ENCODE results near the gene ERP44.
"Not testable (repeated sequence)": the region's sequence is repeated elsewhere in the genome, so short reads cannot be mapped to it uniquely, and the experiment has no call there.

ERP44 gene

DNA sequence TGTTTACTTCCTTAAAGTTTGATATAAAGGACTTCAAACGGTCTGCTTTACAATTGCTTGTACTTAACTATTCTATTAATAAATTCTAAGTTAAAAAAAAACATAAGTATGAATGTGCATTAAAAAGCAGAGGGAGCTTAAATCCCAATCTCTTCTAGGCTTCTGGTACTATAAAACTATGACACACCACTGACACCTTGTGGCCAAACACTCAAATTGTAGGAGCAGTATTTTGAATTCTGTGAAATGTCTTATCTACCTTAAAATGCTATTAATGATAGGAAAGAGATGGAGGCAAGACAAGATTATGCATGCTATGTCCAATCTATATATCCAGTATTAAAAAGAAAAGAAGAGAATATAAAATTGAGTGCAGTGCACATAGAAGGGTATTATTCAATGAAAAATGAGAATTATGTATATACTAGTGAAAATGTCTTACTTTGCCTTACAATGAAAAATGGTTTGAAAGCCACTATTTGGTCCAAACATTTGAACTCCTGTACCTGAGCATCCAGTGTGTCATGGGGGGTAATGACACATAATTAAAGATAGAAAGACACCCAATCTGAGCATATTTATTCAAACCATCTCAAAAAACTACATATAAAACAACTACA is 87.6 kb downstream of the ERP44 start:
- DNase-seq (ENCODE audit: low read depth), result peak; percentile 15

- DNase-seq (ENCODE audit: low read depth), result no peak
These were observed 99.0 kb downstream of the ERP44 start for GRCh38 chr9:99999797-100000196.

DNA sequence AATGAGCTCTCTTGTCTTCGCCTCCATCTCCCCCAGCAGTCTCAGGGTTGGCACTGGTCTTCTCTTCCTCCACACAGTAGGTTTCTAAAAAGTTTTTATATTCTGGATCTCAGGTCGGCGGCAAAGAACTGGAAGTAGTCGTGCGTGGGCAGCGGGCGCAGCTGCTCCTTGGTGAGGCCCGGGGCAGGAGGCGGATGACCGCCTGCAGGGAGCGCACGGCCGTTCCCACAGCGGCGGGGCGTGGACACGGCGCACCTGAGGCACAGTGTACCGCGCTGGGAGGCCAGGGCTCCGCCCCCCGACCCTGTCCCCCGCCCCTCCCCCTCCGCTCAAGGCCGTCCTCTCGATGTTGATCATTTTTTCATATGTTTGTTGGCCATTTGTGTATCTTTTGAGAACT is 99.9 kb downstream of the ERP44 start:
- DNase-seq (ENCODE audit: low read depth), result no peak

GRCh38 chr9:99998266-99998665 is 100.5 kb downstream of the ERP44 start:
- DNase-seq (ENCODE audit: low read depth), result no peak

DNA sequence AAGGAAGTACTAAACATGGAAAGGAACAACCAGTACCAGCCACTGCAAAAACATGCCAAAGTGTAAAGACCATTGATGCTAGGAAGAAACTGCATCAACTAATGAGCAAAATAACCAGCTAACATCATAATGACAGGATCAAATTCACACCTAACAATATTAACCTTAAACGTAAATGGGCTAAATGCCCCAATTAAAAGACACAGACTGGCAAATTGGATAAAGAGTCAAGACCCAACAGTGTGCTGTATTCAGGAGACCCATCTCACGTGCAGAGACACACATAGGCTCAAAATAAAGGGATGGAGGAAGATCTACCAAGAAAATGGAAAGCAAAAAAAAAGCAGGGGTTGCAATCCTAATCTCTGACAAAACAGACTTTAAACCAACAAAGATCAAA is 108.3 kb downstream of the ERP44 start:
- not testable (repeated sequence) for DNase-seq (ENCODE audit: low read depth)

DNA sequence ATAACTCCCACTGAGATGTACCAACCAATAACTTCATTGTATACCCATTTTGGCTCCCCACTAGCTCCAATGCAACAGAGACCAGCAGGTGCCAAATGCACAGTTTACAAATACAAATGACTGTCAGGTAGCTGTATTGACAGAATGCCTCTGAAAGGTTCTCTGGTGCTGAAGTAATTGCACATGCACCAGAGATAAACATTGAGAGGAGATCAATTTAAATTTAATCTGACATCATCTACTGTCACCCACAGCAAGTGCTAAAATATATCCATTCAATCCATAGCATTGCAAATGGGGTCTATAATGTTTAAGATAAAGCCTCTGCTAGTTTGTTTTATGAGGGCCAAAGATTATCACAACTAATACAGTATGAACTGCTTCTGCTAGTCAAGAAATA is 112.2 kb downstream of the ERP44 start:
- no peak for DNase-seq (ENCODE audit: low read depth)

GRCh38 chr9:99980598-99980997 is 118.2 kb downstream of the ERP44 start:
- DNase-seq (ENCODE audit: low read depth), result no peak

DNA sequence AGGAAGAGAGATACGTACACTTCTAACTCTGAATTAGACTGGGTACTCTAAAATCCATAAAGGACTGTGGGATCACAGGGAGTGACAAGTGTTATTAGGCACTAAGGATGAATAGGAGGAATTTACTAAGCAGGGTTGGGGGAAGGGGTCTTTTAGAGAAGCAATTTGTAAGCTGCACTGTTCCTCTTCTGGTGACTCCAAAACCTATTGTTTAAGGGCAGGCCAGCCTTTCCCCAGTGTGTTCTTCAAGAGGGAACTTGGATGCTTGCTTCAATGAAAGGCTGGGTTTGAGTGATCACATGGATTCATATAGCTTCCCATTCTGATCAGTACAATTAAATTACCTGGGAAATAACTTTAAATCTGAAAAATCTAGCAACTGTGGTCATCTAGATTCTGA is 120.6 kb downstream of the ERP44 start:
- no peak for DNase-seq (ENCODE audit: low read depth)

GRCh38 chr9:99977033-99977792 is 121.6 kb downstream of the ERP44 start:
- DNase-seq (ENCODE audit: low read depth), result no peak

DNA sequence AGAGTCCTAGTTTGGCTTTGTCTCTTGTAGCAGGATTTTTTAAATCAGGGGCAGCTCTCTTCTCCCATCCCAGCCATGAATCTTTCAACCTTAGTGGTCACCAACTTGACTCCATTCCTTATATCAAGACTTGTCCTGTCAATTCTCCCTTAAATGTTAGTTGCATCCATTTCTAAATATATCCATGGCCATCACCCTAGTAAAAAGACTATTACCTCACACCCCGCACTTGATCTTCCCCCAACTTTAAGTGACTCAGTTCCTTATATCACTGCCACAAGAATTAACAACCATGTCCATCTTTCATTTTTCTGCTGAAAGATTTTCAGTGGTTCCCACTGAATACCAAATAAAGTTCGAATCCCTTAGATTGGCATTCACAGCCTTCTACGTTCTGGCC is 125.3 kb downstream of the ERP44 start:
- no peak for DNase-seq (ENCODE audit: low read depth)

GRCh38 chr9:99971410-99971809 is 127.4 kb downstream of the ERP44 start:
- no peak for DNase-seq (ENCODE audit: low read depth)

- no peak for DNase-seq (ENCODE audit: low read depth)
These were observed 128.3 kb downstream of the ERP44 start for GRCh38 chr9:99970481-99970880.

DNA sequence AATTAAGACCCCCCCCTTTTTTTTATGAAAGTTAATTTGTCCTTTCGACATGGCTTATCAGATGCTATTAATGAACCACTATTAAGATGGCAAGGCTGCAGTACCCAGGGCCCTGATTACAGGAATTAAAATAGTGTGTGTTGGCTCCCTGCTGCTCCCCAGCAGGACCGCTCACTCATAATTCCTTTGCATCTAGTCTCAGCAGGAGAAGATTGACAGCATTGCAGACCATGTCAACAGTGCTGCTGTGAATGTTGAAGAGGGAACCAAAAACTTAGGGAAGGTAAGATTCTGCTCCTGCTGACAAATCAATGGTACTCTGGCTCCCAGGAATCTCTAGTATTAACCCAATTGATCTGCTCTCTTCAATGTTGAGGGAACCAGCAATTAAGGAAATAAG is 131.3 kb downstream of the ERP44 start:
- no peak for DNase-seq (ENCODE audit: low read depth)

DNA sequence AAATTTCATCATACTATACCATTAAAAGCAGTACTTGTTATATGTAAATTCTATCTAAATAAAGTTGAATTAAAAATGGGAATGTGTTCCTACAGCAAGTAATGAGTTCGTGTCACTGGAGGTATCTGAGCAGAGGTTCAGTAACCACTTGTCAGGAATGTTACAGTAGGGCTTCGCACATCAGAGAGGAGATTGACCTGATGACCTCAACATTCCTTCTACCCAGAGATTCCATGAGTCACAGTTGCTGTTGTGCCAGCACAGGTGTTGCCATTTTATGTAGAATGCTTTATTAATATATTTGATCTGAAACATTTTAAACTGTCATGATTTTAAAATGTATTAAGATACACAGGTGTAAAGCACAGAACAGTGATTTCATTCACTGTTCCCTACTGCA is 132.1 kb downstream of the ERP44 start:
- no peak for DNase-seq (ENCODE audit: low read depth)

DNA sequence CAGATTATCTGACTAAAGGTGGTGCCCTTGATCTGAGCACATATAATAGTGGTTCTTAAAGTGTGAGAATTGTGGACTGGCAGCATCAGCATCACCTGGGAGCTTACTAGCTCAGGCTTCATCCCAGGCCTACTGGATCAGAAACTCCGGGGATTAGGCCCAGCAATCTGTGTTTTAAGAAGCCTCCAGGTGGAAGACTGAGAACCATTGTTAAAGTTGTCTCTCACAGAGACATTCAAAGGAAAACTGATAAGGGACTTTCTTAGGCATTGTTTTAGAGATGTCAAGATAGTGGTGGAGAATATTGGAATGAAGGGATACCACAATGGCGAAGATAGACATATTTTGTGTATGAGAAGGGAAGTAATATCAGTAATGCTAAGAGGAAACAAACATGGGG is 132.8 kb downstream of the ERP44 start:
- DNase-seq (ENCODE audit: low read depth), result no peak

DNA sequence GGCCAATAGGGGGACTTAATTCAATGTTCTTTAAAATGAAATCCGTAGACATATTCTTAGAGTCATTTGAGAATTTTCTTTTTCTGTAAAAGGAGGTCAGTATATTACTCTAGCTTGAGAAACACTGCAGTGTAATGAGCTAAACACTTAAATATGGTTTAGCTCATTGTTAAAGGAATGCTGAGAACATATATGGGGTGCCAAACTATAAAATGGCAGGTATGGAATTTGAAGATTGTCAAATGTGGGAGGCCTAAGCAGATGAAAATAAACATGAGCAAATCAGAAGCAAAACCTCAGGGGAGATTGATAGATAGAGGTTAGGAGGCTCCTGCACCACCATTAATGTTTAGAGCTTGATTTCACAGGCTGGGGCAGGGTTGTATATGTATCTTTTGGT is 134.5 kb downstream of the ERP44 start:
- no peak for DNase-seq (ENCODE audit: low read depth)

DNA sequence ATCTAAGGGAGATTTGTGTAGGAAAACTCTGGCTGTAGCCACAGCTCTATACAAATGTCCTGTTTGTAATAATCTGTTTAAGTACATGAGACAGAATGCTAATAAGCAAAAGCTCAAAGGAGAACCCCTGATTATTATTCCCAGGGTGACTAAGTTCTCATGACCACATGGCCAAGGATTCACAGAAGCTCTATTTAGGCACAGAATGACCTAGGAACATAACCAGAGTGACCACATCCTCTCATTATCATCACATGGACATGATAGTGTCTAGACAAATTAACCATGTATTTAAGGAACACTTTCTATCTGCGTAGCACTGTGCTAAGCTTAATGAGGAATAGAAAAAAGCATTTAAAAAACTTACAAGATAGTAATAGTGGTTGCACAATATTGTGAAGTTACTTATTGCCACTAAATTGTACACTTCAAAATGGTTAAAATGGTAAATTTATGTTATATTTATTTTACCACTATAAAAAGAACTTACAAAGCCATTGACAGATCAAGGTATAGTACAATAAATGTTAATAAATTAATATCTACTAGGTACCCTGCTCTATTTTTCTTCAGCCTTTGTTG is 136.0 kb downstream of the ERP44 start:
- DNase-seq (ENCODE audit: low read depth), result no peak

DNA sequence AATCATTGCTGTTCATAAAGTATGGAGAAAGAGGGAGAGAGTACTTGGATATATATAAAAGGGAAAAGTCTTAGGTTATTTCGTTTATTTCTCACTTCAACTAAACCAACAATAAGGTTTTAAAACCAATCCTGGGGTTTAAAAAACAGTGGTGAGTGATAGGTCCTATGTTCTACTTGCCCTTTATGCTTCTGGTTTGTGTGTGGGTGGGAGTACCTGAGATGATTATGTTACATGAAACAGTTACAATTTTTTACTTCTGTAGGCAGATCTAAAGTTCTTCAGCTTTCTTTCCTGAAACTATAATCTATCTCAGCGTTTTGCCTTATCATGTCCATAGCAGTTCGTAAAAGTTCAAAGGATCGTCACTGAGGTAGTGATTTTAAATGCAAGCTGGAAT is 143.2 kb downstream of the ERP44 start:
- no peak for DNase-seq (ENCODE audit: low read depth)

- no peak for DNase-seq (ENCODE audit: low read depth)
These were observed 144.0 kb downstream of the ERP44 start for GRCh38 chr9:99954819-99955218.

DNA sequence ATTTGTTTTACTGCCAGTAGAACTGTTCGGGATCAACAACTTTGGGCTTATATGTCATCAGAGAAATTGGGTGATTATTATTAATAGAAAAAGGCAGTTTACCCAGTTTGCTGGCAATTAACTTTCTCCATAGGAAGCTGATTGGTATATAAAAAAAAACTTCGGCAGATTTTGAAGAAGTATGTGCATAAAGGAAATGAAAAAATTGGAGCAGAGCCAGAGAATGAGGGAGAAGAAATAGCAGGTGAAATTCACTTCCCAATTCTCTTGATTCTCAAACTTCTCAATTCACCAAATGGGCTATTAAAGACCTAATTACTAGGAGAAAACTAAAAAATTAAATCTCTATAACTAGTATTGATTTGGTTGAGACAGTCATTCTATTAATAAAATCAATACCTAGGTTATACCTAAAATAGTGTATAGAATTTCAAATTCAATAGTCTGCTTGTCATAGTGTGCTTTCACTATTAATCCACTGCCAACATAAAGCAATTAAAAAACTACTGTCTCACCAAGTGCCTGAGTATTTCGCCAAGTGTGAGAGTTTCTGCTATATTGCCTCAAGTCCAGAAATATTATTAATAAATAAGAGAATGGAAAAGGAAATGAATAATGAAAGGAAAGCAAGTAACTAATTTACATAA is 144.8 kb downstream of the ERP44 start:
- DNase-seq (ENCODE audit: low read depth), result no peak

DNA sequence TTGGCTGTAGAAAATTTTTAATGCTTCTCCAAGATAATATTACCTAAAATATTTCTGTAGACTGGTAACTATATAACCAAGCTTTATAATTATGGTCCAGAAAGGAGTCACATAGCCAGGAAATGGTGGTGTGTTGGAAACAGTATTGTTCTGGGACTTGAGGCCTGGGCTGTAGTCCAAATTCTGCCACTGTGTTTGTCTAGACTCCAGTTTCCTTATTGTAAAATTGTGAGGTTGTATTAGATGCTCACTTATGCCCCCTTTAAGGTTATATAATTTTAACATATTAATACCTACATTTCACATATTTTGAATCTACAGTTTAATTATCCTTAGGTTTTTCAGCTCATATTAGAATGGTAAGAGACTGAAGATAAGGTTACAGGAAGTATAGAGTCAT is 149.9 kb downstream of the ERP44 start:
- DNase-seq (ENCODE audit: low read depth), result no peak

DNA sequence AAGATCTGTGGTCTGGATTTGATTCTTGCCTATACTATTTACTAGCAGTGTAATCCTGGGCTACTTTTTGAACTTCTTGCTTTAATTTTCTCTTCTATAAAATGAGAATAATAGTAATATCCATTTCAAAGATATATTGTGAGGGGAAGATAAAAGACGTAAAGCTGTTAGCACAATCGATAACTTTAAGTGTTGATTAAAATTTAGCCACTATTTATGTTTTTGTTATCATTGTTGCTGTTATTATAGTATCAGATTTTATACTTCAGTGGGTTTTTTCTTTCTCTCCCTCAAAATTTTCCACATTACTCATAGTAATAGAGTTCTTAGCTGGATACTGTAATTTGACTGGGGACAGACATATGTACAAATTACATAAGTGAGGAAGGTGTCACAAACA is 150.3 kb downstream of the ERP44 start:
- no peak for DNase-seq (ENCODE audit: low read depth)

DNA sequence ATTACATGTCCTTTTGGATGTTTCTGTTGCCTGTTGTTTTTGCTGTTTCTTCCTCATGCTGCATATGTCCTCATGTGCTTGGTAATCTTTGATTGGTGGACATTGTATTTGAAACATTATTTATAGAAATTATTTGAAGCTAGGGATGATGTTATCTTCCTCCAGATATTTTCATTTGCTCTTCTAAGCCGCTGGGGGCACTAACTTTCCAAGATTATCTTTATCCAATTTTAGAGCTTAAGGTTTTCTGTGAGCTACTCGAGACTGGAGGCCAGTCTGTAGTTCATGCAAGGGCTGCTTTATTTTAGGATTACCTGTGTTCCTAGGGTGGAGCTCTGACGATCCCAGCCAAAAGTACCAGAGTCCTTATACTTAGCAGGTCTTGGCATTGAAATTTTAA is 151.4 kb downstream of the ERP44 start:
- DNase-seq (ENCODE audit: low read depth), result no peak

Measured in T follicular helper cell (primary cell).